Activated CD8-positive, alpha-beta T cell treated with anti-CD3 and anti-CD28 coated beads for 36 hours (primary cell): ENCODE results near the gene LRP1B. TPM values are rescaled to one million over a fixed set of nuclear protein-coding genes. Genes with fewer than 3 reads are reported as not detected.

Source experiments
- ATAC-seq: fragments of 200-7000 bp; cut with Tn5 transposase; one replicate; pipeline ENCODE4 v1.10.0; 2021; ENCODE audit warnings: mild to moderate bottlenecking, moderate library complexity
- CTCF ChIA-PET: fragments of 350-600 bp; sonication (Branson Sonifier 250); formaldehyde crosslinking; loops from one replicate; lab custom pipeline; 2021; ENCODE audit warnings: antibody characterized with exemption; lab: Charles Lee
- POLR2A ChIA-PET: fragments of 350-600 bp; sonication (Branson Sonifier 250); formaldehyde crosslinking; loops from one replicate; lab custom pipeline; 2021; ENCODE audit warnings: antibody characterized with exemption; lab: Charles Lee
- DNase-seq: peaks from one replicate; pipeline ENCODE4 v3.0.0-alpha.2; 2020
- H3K27ac Mint-ChIP-seq: one replicate; pipeline ENCODE4 v1.8.0; 2021; ENCODE audit warnings: mild to moderate bottlenecking, mixed read lengths
- H3K27me3 Mint-ChIP-seq: one replicate; pipeline ENCODE4 v1.8.0; 2021; ENCODE audit warnings: mixed read lengths
- H3K36me3 Mint-ChIP-seq: one replicate; pipeline ENCODE4 v1.8.0; 2021; ENCODE audit warnings: low read depth, mixed read lengths
- H3K4me1 Mint-ChIP-seq: one replicate; pipeline ENCODE4 v1.8.0; 2021; ENCODE audit warnings: low read depth, mixed read lengths
- H3K4me3 Mint-ChIP-seq: one replicate; pipeline ENCODE4 v1.8.0; 2021; ENCODE audit warnings: mild to moderate bottlenecking, moderate library complexity, mixed read lengths
- H3K9me3 Mint-ChIP-seq: one replicate; pipeline ENCODE4 v1.8.0; 2021; ENCODE audit warnings: mixed read lengths
- CTCF ChIP-seq: fragments of 200-600 bp; IDR thresholded peaks from one replicate; pipeline ENCODE4 v1.8.0; 2022; ENCODE audit warnings: antibody characterized with exemption, mild to moderate bottlenecking
- intact Hi-C: fragments of 100-400 bp; cut with micrococcal nuclease; formaldehyde crosslinking; loops from one replicate; pipeline ENCODE4 v1.10.0; 2022
- total RNA-seq, 2 experiments: library from RNA; stranded (reverse); gene quantifications; one replicate each; pipeline ENCODE4 v1.2.3, GENCODE V29; 2021

Gene LRP1B
- not detected for total RNA-seq

GRCh38 chr2:142131010-142131669 is at the start of gene LRP1B:
Gene LRP1B, minus strand, starts transcription at chr2:142131016. Its CDS starts 287 bp downstream, at chr2:142130729.
- ATAC-seq (no peak), DNase-seq (no peak)
- no peak for TF ChIP-seq CTCF
- H3K27me3 Mint-ChIP-seq = peaks cover 29% of the 10 kb centered on the region
- H3K4me3 Mint-ChIP-seq = no peak within 1 kb of the TSS
- CTCF ChIA-PET = no interaction called here
- intact Hi-C loops = no loop called here
- H3K36me3 Mint-ChIP-seq = no peaks in the 10 kb centered on the region
- POLR2A ChIA-PET = no interaction called here
- peaks cover 4% of the 10 kb centered on the region for H3K4me1 Mint-ChIP-seq
- H3K9me3 Mint-ChIP-seq = no peaks in the 10 kb centered on the region
- H3K27ac Mint-ChIP-seq = no peak within 1 kb of the TSS

- ChIA-PET POLR2A (no interaction called here), CTCF (no interaction called here)
- Mint-ChIP-seq H3K4me3 (no peak overlapping the region), H3K27me3 (no peaks in the 10 kb centered on the region), H3K4me1 (no peaks in the 10 kb centered on the region), H3K36me3 (no peaks in the 10 kb centered on the region), H3K9me3 (peaks cover 2% of the 10 kb centered on the region), H3K27ac (no peak overlapping the region)
- intact Hi-C loops = no loop called here
- TF ChIP-seq CTCF = no peak
- no peak for DNase-seq
- no peak for ATAC-seq
Observed at GRCh38 chr2:142179686-142180085, 48.9 kb upstream of the LRP1B start.

GRCh38 chr2:142178604-142179003 is 47.8 kb upstream of the LRP1B start:
- no peaks in the 10 kb centered on the region for H3K36me3 Mint-ChIP-seq
- H3K27me3 Mint-ChIP-seq = no peaks in the 10 kb centered on the region
- ATAC-seq = no peak
- intact Hi-C loops = no loop called here
- peaks cover 2% of the 10 kb centered on the region for H3K9me3 Mint-ChIP-seq
- DNase-seq = no peak
- H3K27ac Mint-ChIP-seq = no peak overlapping the region
- ChIA-PET POLR2A (no interaction called here), CTCF (no interaction called here)
- H3K4me3 Mint-ChIP-seq = no peak overlapping the region
- H3K4me1 Mint-ChIP-seq = no peaks in the 10 kb centered on the region
- TF ChIP-seq CTCF = no peak

DNA sequence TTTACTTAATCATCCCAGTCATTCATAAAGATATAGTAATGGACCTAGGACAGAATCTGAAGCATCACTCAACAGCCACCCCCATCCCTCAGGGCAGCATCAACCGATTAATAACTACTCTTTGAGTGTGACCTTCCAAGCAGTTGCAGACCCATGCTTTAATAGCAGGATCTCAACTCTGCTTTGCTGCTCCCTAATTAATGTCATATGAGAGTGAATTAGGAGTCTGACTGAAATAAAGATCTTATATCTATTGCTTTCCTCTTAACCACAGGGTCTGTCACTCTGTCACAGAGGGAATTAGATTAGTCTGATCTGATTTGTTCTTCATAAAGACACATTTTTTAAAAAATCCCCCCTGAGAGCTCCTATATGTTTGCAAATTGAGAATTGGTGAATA is 46.1 kb upstream of the LRP1B start:
- DNase-seq = no peak
- no peaks in the 10 kb centered on the region for H3K4me1 Mint-ChIP-seq
- H3K27me3 Mint-ChIP-seq = no peaks in the 10 kb centered on the region
- no peak overlapping the region for H3K27ac Mint-ChIP-seq
- H3K4me3 Mint-ChIP-seq = no peak overlapping the region
- ChIA-PET POLR2A (no interaction called here), CTCF (no interaction called here)
- no peak for ATAC-seq
- intact Hi-C loops = no loop called here
- no peaks in the 10 kb centered on the region for H3K9me3 Mint-ChIP-seq
- no peaks in the 10 kb centered on the region for H3K36me3 Mint-ChIP-seq
- no peak for TF ChIP-seq CTCF

GRCh38 chr2:142175813-142176338 is 45.1 kb upstream of the LRP1B start:
- H3K4me1 Mint-ChIP-seq = no peaks in the 10 kb centered on the region
- no peak for TF ChIP-seq CTCF
- intact Hi-C loops = no loop called here
- no peaks in the 10 kb centered on the region for H3K36me3 Mint-ChIP-seq
- DNase-seq (no peak), ATAC-seq (no peak)
- no peaks in the 10 kb centered on the region for H3K9me3 Mint-ChIP-seq
- no peaks in the 10 kb centered on the region for H3K27me3 Mint-ChIP-seq
- POLR2A ChIA-PET = no interaction called here
- H3K4me3 Mint-ChIP-seq = no peak overlapping the region
- CTCF ChIA-PET = no interaction called here
- no peak overlapping the region for H3K27ac Mint-ChIP-seq
